Peyer's patch (tissue), 4 donors: ENCODE measurements around the gene CCDC126.

Experiments used
- POLR2A ChIP-seq, 2 donors: fragments of 450-650 bp; IDR thresholded peaks; one replicate each; pipeline ENCODE4 v1.5.1; 2017; ENCODE audit warnings: antibody characterized with exemption in 2 of 2, mild to moderate bottlenecking in 2 of 2, moderate library complexity in 2 of 2
- TF ChIP-seq, protein P1 (sequence below), 6 experiments: fragments of 450-650 bp in 4 of 6; fragments of 200-600 bp in 2 of 6; sonication (generic) in 1 of 6; IDR thresholded peaks; one replicate each; pipeline ENCODE4 v1.5.1; 2017 to 2019; ENCODE audit warnings: antibody characterized with exemption in 6 of 6, mild to moderate bottlenecking in 3 of 6, moderate library complexity in 1 of 6

DNA sequence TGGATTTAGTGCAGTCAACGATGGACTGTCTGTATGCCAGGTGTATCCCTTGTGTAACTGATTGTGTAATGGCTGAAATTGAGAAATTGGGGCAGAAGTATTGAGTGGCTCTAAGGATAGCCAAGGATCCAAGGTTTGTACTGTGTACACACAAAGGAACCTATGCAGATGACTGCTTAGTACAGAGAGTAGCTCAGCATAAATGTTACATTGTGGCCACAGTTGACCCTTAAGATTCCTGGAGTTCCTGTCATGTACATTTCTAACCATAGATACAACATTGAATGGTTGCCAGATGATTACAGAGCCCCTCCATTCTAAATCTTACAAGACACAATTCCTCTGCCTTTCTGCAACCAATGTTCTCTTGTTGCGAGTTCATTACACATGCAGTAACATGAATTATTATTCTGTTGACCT lies 25.3 kb downstream of the CCDC126 start:
- TF ChIP-seq, protein P1, sequence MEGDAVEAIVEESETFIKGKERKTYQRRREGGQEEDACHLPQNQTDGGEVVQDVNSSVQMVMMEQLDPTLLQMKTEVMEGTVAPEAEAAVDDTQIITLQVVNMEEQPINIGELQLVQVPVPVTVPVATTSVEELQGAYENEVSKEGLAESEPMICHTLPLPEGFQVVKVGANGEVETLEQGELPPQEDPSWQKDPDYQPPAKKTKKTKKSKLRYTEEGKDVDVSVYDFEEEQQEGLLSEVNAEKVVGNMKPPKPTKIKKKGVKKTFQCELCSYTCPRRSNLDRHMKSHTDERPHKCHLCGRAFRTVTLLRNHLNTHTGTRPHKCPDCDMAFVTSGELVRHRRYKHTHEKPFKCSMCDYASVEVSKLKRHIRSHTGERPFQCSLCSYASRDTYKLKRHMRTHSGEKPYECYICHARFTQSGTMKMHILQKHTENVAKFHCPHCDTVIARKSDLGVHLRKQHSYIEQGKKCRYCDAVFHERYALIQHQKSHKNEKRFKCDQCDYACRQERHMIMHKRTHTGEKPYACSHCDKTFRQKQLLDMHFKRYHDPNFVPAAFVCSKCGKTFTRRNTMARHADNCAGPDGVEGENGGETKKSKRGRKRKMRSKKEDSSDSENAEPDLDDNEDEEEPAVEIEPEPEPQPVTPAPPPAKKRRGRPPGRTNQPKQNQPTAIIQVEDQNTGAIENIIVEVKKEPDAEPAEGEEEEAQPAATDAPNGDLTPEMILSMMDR (IDR thresholded peaks at IDR 0.05): no peak
- TF ChIP-seq POLR2A (IDR thresholded peaks at IDR 0.05): no peak
